Jurkat, Clone E6-1 (cell line): Measurements from ENCODE around the gene DLAT.

Source experiments
- DNase-seq: peaks from one replicate; pipeline ENCODE4 v3.0.0-alpha.2; 2011; ENCODE audit warnings: low read depth, low spot score
- H3K4me3 ChIP-seq: 2 replicates; pipeline ENCODE4 v1.5.1; 2011; ENCODE audit warnings: mild to moderate bottlenecking, low read length, control low read depth, moderate library complexity

Gene DLAT

DNA sequence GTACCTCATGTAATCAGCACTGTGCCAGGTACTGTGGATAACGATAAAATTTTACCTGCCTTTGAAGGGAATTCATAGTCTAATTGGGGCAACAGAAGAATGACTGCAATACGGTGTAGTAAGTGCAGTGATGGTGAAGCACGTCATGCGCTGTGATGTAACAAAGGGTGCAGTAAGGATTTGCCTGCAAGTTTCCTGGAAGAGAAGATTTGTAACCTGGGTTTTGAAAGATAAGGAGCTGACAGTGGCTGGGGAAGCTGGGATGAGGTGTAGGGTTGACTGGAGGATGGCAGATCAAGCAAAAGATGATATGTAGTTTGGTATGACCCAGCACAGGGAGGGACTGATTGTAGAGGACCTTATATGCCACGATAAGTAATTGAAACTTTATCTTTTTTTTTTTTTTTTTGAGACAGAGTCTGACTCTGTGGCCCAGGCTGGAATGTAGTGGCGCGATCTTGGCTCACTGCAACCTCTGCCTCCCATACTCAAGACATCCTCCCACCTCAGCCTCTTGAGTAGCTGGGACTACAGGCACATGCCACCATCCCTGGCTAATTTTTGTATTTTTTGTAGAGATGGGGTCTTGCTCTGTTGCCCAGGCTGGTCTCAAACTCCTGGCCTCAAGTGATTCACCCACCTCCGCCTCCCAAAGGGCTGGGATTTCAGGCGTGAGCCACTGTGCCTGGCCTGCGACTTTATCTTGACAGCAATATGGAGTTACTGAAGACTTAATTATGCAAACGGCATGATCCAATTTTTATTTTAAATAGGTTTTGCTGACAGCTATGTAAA, 72.7 kb downstream of the DLAT start:
- no peak overlapping the region for H3K4me3 ChIP-seq
- no peak for DNase-seq

DNA sequence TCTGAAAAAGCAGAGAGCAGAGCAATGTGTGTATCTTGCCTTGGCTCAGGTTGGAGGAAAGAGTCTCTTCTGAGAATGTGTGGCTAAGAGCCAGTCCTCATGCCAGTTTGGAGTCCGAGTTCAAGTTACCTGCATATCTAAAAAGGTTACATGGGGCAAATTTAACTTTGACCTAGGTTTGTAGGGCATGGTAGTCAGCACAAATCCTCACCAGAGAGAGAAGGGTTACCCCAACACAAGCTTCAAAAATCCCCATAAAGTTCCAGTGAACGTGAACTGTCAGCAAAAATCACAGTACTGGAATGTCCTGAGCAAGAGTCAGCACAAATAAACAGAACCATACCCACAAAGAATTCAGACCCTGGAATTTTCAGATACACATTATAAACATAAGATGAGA, 75.3 kb downstream of the DLAT start:
- H3K4me3 ChIP-seq: no peak overlapping the region
- no peak for DNase-seq

DNA sequence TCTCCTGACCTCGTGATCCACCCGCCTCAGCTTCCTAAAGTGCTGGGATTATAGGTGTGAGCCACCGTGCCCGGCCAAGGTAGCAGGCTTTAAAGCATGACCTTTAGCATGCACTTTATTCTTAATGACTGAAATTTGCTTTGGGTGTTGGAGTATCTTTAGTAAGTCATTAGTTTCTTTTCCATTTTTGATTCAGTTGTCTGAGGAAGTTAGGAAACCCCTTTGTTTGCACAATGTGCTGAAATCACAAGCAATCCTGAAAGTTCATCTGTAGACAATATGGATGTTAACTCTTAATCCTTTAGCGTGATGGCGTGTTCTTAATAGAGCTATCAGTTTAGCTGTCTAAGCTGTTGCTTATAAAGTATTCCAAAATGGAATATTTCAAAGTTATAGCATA, 78.2 kb downstream of the DLAT start:
- no peak overlapping the region for H3K4me3 ChIP-seq
- DNase-seq: no peak

DNA sequence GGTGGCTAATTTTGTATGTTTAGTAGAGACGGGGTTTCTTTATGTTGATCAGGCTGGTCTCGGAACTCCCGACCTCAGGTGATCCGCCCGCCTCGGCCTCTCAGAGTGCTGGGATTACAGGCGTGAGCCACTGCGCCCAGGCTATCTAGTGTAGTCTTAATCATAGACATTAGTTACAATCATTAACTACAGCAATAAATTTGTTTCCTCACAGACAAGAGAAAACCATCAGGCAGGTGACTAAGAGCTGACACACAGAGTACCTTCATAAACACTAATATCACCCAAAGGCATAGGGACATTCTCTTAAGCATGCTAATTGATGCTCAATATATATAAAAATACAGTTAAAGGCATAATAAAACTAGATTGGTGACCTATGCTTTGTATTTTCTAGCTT, 80.9 kb downstream of the DLAT start:
- no peak for DNase-seq
- no peak overlapping the region for H3K4me3 ChIP-seq
